DND-41 (cell line): Measurements from ENCODE around the gene NETO1.

ENCODE experiments used
- ATAC-seq: fragments of 200-7000 bp; cut with Tn5 transposase; 3 replicates; pipeline ENCODE4 v1.9.1; 2021; ENCODE audit warnings: low read depth; ENCODE audit not compliant: insufficient read depth
- DNase-seq: peaks from one replicate; pipeline ENCODE4 v3.0.0-alpha.2; 2020
- H2AFZ ChIP-seq: 2 replicates; pipeline ENCODE4 v1.6.0; 2012; ENCODE audit warnings: low read depth, low read length
- H3K27ac ChIP-seq: 2 replicates; pipeline ENCODE4 v1.5.1; 2012; ENCODE audit warnings: low read length, inconsistent platforms
- H3K27me3 ChIP-seq: fragments of 200-600 bp; sonication (generic); 2 replicates; pipeline ENCODE4 v1.6.0; 2012; ENCODE audit warnings: low read length, mild to moderate bottlenecking, inconsistent platforms; ENCODE audit not compliant: insufficient read depth, poor library complexity
- H3K36me3 ChIP-seq: 2 replicates; pipeline ENCODE4 v1.5.1; 2012; ENCODE audit warnings: low read length, inconsistent platforms; ENCODE audit not compliant: insufficient read depth
- H3K4me1 ChIP-seq: 2 replicates; pipeline ENCODE4 v1.5.1; 2012; ENCODE audit warnings: mild to moderate bottlenecking, low read length; ENCODE audit not compliant: insufficient read depth
- H3K4me2 ChIP-seq: 2 replicates; pipeline ENCODE4 v1.6.0; 2012; ENCODE audit warnings: mild to moderate bottlenecking, moderate library complexity, low read length, inconsistent platforms; ENCODE audit not compliant: insufficient read depth
- H3K4me3 ChIP-seq, 2 experiments: fragments of 200-600 bp in 1 of 2; shearing (Covaris generic) in 1 of 2; 2 replicates each; pipeline ENCODE4 v1.5.1; 2012 to 2016; ENCODE audit warnings: inconsistent platforms in 2 of 2, low read length in 2 of 2, mild to moderate bottlenecking in 2 of 2, low read depth in 1 of 2, moderate library complexity in 1 of 2
- H3K79me2 ChIP-seq: 2 replicates; pipeline ENCODE4 v1.6.0; 2012; ENCODE audit warnings: low read length, inconsistent platforms; ENCODE audit not compliant: insufficient read depth
- H3K9ac ChIP-seq: 2 replicates; pipeline ENCODE4 v1.6.0; 2012; ENCODE audit warnings: low read depth, mild to moderate bottlenecking, inconsistent platforms, low read length, moderate library complexity
- H3K9me3 ChIP-seq: 2 replicates; pipeline ENCODE4 v1.5.1; 2012; ENCODE audit warnings: low read length, moderate library complexity, mild to moderate bottlenecking, inconsistent platforms; ENCODE audit not compliant: insufficient read depth, severe bottlenecking
- H4K20me1 ChIP-seq: 2 replicates; pipeline ENCODE4 v1.6.0; 2012; ENCODE audit warnings: low read length; ENCODE audit not compliant: insufficient read depth
- EZH2 ChIP-seq: IDR thresholded peaks from 3 replicates; pipeline ENCODE4 v1.6.1; 2012; ENCODE audit warnings: borderline replicate concordance, low read depth, mild to moderate bottlenecking, moderate library complexity, low read length, inconsistent platforms; ENCODE audit not compliant: severe bottlenecking
- TF ChIP-seq, protein P1 (sequence below): IDR thresholded peaks from 2 replicates; pipeline ENCODE4 v1.5.1; 2012; ENCODE audit warnings: borderline replicate concordance, low read length, moderate library complexity, mild to moderate bottlenecking; ENCODE audit not compliant: poor library complexity, severe bottlenecking; ENCODE audit errors: extremely low read depth

Gene NETO1

DNA sequence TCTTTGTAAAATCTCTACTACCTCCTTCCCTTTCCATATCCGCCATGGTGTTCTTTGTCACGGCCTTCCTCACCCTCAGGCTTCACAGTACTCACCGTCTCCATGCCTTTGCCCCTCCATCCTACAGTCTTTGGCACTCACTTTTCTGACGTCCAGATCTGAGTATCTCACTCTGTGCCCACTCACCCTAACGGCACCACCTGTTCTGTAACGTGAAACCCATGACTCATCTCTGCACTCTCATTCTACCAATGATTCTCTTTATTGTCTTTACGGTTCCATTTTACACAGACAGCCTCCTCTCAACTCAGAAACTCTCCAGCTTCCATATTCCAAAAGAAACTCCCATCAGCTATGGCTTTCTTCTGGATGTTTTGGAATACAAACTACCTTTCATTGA lies 56.7 kb downstream of the NETO1 start:
- no peak for TF ChIP-seq EZH2
- TF ChIP-seq, protein P1, sequence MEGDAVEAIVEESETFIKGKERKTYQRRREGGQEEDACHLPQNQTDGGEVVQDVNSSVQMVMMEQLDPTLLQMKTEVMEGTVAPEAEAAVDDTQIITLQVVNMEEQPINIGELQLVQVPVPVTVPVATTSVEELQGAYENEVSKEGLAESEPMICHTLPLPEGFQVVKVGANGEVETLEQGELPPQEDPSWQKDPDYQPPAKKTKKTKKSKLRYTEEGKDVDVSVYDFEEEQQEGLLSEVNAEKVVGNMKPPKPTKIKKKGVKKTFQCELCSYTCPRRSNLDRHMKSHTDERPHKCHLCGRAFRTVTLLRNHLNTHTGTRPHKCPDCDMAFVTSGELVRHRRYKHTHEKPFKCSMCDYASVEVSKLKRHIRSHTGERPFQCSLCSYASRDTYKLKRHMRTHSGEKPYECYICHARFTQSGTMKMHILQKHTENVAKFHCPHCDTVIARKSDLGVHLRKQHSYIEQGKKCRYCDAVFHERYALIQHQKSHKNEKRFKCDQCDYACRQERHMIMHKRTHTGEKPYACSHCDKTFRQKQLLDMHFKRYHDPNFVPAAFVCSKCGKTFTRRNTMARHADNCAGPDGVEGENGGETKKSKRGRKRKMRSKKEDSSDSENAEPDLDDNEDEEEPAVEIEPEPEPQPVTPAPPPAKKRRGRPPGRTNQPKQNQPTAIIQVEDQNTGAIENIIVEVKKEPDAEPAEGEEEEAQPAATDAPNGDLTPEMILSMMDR, result no peak
- Histone ChIP-seq H4K20me1 (no peaks in the 10 kb centered on the region; the same call in 1 of the 2 replicates), H3K36me3 (peaks cover 23% of the 10 kb centered on the region), H3K79me2 (peaks cover 9% of the 10 kb centered on the region; the same call in 1 of the 2 replicates), H3K9ac (no peak overlapping the region), H2AFZ (no peak overlapping the region), H3K4me2 (no peak overlapping the region), H3K27me3 (no peaks in the 10 kb centered on the region), H3K4me3 (no peak overlapping the region), H3K4me1 (no peaks in the 10 kb centered on the region), H3K9me3 (no peaks in the 10 kb centered on the region), H3K27ac (no peak overlapping the region)
- ATAC-seq (no peak), DNase-seq (no peak)

DNA sequence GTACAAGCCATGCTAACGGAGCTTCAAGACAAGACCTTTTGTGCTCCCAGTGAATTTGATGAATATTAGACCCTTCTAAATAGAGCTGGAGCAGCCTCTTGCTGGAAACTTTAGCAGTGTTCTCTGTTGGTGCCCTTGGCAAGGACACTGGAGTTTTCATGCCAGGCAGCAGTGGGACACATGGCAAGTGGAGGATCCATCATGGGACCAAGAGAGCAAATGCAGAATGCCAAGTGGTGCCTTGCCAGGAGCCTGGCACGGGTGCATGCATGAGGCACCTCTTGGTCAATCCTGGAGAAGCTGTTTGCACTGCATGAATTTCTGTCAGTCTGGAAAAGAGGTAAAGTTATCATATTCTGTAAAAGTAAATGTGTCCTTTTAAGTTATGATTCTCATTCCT lies 59.1 kb downstream of the NETO1 start:
- Histone ChIP-seq H3K4me1 (no peaks in the 10 kb centered on the region), H3K36me3 (peaks cover 23% of the 10 kb centered on the region), H4K20me1 (no peaks in the 10 kb centered on the region; the same call in 1 of the 2 replicates), H3K4me2 (no peak overlapping the region), H3K27ac (no peak overlapping the region), H3K79me2 (peaks cover 7% of the 10 kb centered on the region; the same call in 1 of the 2 replicates), H3K9ac (no peak overlapping the region), H2AFZ (no peak overlapping the region), H3K27me3 (no peaks in the 10 kb centered on the region), H3K4me3 (no peak overlapping the region), H3K9me3 (no peaks in the 10 kb centered on the region)
- ATAC-seq (no peak), DNase-seq (no peak)
- no peak for TF ChIP-seq EZH2
- TF ChIP-seq, protein P1, result no peak

DNA sequence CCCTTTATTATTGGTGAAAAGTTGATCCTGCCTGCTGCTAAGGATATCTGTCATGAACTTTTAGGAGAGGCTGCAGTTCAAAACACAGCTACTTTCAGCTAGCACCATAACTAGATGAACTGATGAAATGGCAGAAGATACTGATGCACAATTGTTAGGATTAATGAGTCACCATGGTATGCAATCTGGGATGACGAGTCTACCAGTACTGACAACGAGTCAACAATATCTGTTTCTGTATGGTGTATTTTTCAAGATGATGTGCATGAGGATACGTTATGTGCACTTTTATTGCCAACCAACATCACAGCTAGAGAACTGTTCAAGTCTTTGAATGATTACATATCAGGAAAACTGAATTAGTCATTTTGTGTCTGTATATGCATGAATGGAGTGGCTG lies 68.7 kb downstream of the NETO1 start:
- Histone ChIP-seq H3K27ac (no peak overlapping the region), H3K4me2 (no peak overlapping the region), H3K4me1 (no peaks in the 10 kb centered on the region), H2AFZ (no peak overlapping the region), H3K79me2 (no peaks in the 10 kb centered on the region), H3K9ac (no peak overlapping the region), H3K4me3 (no peak overlapping the region), H3K9me3 (no peaks in the 10 kb centered on the region), H3K27me3 (no peaks in the 10 kb centered on the region), H4K20me1 (0 out of 2 replicates have a peak, but pooled peaks cover 3% of the 10 kb centered on the region), H3K36me3 (no peaks in the 10 kb centered on the region)
- TF ChIP-seq, protein P1, result no peak
- TF ChIP-seq EZH2, result no peak
- DNase-seq (no peak), ATAC-seq (no peak)

DNA sequence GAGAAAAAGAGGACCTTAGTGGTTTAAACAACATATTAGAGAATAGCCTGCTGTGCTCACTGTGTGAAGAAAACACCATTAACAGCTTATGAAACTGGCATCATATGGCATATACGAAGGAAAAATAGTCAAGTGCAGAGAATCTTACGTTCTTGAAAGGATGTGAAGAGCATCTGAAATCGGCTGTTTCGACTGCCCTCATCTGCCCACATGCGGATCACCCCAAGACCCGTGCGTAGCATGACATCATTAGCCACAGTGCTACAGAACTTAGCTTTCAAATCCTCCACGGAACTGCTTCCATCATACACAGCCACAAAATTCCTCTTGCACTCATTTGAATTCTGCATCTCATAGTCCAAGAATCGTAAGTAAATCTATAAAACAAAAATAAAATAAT lies 84.3 kb downstream of the NETO1 start:
- DNase-seq (no peak), ATAC-seq (no peak)
- H2AFZ ChIP-seq, result no peak overlapping the region
- no peaks in the 10 kb centered on the region for H3K79me2 ChIP-seq
- H3K4me3 ChIP-seq, result no peak overlapping the region
- TF ChIP-seq EZH2, result no peak
- TF ChIP-seq, protein P1, result no peak
- H3K27ac ChIP-seq, result no peak overlapping the region
- H3K9me3 ChIP-seq, result no peaks in the 10 kb centered on the region
- H3K4me2 ChIP-seq, result no peak overlapping the region
- no peaks in the 10 kb centered on the region for H3K27me3 ChIP-seq
- H3K36me3 ChIP-seq, result peaks cover 16% of the 10 kb centered on the region
- no peak overlapping the region for H3K9ac ChIP-seq
- no peaks in the 10 kb centered on the region for H3K4me1 ChIP-seq
- no peaks in the 10 kb centered on the region for H4K20me1 ChIP-seq
